Stimulated activated effector memory CD8-positive, alpha-beta T cell treated with anti-CD3 and anti-CD28 coated beads, Interleukin-12 subunit alpha, Interleukin-12 subunit beta, amount 100 ng/mL, for 72 hours (primary cell): ENCODE data around the gene LAT.
A peak's percentile ranks its signal among the peaks of the same experiment; 100 is the strongest.
"Not testable (repeated sequence)": the region's sequence is repeated elsewhere in the genome, so short reads cannot be mapped to it uniquely, and the experiment has no call there.

Experiments
- ATAC-seq: fragments of 150-1000 bp; cut with Tn5 transposase; 2 replicates; pipeline ENCODE4 v1.10.0; 2021
- DNase-seq, 2 donors: peaks; one replicate each; pipeline ENCODE4 v3.0.0; 2021 to 2022; ENCODE audit warnings: low spot score in 2 of 2
- H3K27ac Mint-ChIP-seq: one replicate; pipeline ENCODE4 v1.8.0; 2022; ENCODE audit warnings: mild to moderate bottlenecking, mixed read lengths
- H3K36me3 Mint-ChIP-seq: one replicate; pipeline ENCODE4 v1.8.0; 2022; ENCODE audit warnings: mild to moderate bottlenecking, mixed read lengths
- H3K4me1 Mint-ChIP-seq: one replicate; pipeline ENCODE4 v1.8.0; 2022; ENCODE audit warnings: mixed read lengths
- H3K4me3 Mint-ChIP-seq: one replicate; pipeline ENCODE4 v1.8.0; 2022; ENCODE audit warnings: mild to moderate bottlenecking, mixed read lengths
- H3K9me3 Mint-ChIP-seq: one replicate; pipeline ENCODE4 v1.8.0; 2022; ENCODE audit warnings: mixed read lengths

LAT gene

DNA sequence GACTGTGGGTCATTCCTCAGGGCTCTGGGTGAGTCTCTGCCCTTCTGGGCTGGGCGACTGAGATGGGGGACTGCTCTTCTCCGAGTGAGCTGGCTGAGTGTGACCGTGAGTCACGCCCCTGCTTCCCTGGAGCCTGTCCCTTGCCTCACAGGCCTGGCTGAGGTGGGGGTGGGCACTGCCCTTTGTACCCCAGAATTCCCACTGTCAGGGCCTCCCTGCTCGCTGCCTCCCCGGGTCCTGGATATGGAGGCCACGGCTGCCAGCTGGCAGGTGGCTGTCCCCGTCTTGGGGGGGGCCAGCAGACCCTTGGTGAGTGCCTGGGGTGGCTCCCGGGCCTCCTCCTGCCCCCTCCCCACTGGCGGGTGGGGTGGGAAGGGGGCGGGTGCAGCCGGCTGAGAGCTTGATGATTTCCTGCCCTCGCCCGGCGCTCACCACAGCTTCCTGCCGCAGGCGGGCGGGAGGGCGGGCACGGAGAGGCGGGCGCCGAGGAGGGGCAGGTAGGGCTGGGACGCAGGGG is at the start of gene LAT:
Gene LAT (plus strand): TSS at position 434 of the 517 bp plus-strand sequence. CDS start 366 bp downstream, outside the sequence.
- peaks cover 81% of the 10 kb centered on the region for H3K36me3 Mint-ChIP-seq
- peaks cover 51% of the 10 kb centered on the region for H3K4me1 Mint-ChIP-seq
- ATAC-seq, result peak; percentile 80
- H3K9me3 Mint-ChIP-seq, result peaks cover 7% of the 10 kb centered on the region
- H3K27ac Mint-ChIP-seq, result peak within 1 kb of the TSS; percentile 89
- DNase-seq, result peak; percentile 57 to 79
- H3K4me3 Mint-ChIP-seq, result peak within 1 kb of the TSS; percentile 98

GRCh38 chr16:28935346-28935745 is 49.5 kb upstream of the LAT start:
- H3K27ac Mint-ChIP-seq, result no peak overlapping the region
- ATAC-seq, result no peak
- H3K4me3 Mint-ChIP-seq, result peak overlapping the region; percentile 85

DNA sequence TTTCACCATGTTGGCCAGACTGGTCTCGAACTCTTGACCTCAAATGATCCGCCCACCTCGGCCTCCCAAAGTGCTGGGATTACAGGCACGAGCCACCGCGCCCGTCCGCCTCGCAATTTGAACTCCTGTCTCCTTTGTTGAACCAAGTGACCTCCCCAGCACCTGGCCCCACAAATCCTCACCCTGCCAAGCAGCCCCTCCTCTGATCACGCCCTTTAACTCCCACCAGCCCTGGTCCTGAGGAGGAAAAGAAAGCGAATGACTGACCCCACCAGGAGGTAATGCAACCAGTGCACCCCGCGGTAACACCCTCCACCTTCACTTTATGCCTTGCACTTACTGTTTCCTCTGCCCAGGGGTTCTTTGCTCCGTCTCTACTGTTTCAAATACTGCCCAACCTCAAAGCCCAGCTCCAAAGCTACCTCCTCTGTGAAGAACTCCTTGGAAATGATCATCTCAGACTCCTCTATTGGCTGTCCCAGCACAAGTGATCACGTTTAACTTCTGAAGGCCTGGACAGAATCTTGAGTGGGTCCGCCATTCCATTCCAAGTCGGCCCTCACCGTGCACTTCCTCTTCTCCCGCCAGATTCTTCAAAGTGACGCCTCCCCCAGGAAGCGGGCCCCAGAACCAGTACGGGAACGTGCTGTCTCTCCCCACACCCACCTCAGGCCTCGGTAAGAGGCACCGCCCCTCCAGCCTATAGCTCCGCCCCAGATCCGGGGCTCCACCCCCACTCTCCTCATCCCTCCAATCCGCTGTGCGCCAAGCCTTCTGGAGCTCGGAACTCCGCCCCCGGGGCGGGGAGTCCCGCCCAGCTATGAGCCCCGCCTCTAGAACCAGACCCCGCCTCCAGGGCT is 48.7 kb upstream of the LAT start:
- H3K36me3 Mint-ChIP-seq, result peaks cover 23% of the 10 kb centered on the region
- H3K27ac Mint-ChIP-seq, result peak overlapping the region; percentile 70
- H3K9me3 Mint-ChIP-seq, result peaks cover 3% of the 10 kb centered on the region
- peak overlapping the region; percentile 85 for H3K4me3 Mint-ChIP-seq
- ATAC-seq, result peak; percentile 95
- peak; percentile 81 to 92 for DNase-seq
- peaks cover 23% of the 10 kb centered on the region for H3K4me1 Mint-ChIP-seq

More at GRCh38 chr16:28935346-28935745, 49.5 kb upstream of the LAT start:
- H3K9me3 Mint-ChIP-seq, result peaks cover 3% of the 10 kb centered on the region
- peaks cover 23% of the 10 kb centered on the region for H3K36me3 Mint-ChIP-seq
- H3K4me1 Mint-ChIP-seq, result peaks cover 31% of the 10 kb centered on the region
- DNase-seq, result no peak

DNA sequence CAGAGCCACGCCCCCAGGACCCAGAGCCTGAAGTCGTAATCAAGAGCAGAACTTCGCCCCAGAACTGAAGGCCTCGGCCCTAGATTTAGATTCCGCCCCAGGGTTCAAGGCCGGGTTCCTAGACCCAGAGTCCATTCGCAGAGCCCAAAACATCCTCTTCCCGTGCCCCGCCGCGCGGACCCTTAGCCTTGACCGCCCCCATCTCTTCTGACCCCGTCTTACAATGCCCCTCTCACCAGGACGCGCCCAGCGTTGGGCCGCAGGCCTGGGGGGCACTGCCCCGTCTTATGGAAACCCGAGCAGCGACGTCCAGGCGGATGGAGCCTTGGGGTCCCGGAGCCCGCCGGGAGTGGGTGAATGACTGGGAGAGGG is 48.1 kb upstream of the LAT start:
- peaks cover 22% of the 10 kb centered on the region for H3K4me1 Mint-ChIP-seq

DNA sequence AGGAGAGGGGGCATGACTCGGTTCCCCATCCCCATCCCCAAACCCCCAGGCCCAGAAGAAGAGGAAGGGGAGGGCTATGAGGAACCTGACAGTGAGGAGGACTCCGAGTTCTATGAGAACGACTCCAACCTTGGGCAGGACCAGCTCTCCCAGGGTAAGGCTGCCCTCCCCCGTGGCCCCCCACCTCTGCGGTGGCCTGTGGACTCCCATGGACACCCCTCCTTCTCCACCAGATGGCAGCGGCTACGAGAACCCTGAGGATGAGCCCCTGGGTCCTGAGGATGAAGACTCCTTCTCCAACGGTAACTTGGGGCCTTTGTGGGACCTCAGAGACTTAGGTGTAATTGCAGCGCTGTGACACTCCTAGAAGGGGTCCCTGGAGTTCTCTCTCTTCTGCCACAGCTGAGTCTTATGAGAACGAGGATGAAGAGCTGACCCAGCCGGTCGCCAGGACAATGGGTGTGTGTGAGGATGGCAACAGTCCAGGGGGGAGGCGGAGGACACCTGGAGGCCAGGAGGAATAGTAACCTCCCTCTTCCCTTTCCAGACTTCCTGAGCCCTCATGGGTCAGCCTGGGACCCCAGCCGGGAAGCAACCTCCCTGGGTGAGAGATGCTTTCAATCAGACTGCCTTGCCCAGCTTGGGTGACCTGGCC is 47.5 kb upstream of the LAT start:
- ATAC-seq (no peak), DNase-seq (no peak)
- peaks cover 3% of the 10 kb centered on the region for H3K9me3 Mint-ChIP-seq
- peaks cover 22% of the 10 kb centered on the region for H3K4me1 Mint-ChIP-seq
- H3K36me3 Mint-ChIP-seq, result peaks cover 23% of the 10 kb centered on the region
- peak overlapping the region; percentile 36 for H3K27ac Mint-ChIP-seq
- peak overlapping the region; percentile 85 for H3K4me3 Mint-ChIP-seq

More for the DNA sequence above, 48.1 kb upstream of the LAT start:
- H3K36me3 Mint-ChIP-seq, result peaks cover 23% of the 10 kb centered on the region
- H3K4me3 Mint-ChIP-seq, result peak overlapping the region; percentile 85
- ATAC-seq, result no peak
- no peak for DNase-seq
- peaks cover 3% of the 10 kb centered on the region for H3K9me3 Mint-ChIP-seq
- peak overlapping the region; percentile 70 for H3K27ac Mint-ChIP-seq

DNA sequence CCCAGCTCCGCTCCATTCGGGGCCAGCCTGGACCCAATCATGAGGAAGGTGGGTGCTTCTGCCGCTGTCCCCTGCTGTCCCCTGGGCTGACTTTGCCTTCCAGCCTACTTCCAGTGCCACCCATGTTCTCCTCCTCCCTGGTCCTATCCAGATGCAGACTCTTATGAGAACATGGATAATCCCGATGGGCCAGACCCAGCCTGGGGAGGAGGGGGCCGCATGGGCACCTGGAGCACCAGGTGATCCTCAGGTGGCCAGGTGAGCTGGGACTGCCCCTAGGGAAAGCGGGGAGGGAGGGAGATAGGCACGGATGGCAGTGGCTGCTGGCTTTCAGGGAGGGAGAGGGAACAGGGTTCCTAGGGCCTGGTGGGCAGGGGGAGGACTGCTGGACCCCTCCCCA is 46.1 kb upstream of the LAT start:
- Mint-ChIP-seq H3K4me1 (peaks cover 25% of the 10 kb centered on the region), H3K27ac (peak overlapping the region; percentile 8), H3K4me3 (no peak overlapping the region), H3K36me3 (peaks cover 23% of the 10 kb centered on the region), H3K9me3 (peaks cover 3% of the 10 kb centered on the region)
- DNase-seq (no peak), ATAC-seq (no peak)

DNA sequence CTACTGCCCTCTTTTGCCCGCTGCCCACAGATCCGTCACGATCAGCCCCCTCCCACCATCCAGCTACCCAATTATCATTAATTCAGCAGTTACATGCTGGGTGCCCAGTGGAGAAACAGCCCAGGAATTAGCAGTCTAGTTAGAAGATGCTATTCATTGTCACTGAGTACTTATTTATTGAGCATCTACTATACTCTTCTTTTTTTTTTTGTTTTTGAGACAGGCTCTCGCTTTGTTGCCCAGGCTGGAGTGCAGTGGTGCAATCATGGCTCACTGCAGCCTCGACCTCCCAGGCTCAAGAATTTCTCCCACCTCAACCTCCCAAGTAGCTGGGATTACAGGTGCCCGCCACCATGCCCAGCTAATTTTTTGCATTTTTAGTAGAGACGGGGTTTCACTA is 45.0 kb upstream of the LAT start:
- H3K4me1 Mint-ChIP-seq, result peaks cover 24% of the 10 kb centered on the region
- ATAC-seq, result not testable (repeated sequence)

DNA sequence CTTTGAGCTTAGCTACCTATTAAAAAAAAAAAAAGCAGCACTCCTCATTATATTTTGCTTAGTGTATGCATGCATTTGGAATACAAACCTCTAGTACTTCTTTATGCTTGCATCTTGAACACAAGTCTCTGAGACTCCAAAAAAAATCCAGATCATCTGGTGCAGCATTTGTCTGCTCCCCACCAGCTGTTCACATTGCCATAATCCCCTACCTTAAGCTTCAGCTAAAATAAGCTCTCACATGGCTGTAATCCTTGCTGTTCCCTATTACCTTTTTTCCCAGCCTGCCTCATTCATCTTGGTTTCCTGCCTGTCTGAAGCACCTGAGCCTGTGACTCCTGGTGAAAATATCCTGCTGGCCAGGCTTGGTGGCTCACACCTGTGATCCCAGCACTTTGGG is 41.6 kb upstream of the LAT start:
- ATAC-seq, result no peak
- H3K27ac Mint-ChIP-seq, result no peak overlapping the region
- H3K9me3 Mint-ChIP-seq, result no peaks in the 10 kb centered on the region

More for the DNA sequence above, 45.0 kb upstream of the LAT start:
- not testable (repeated sequence) for H3K27ac Mint-ChIP-seq, DNase-seq, H3K4me3 Mint-ChIP-seq, H3K9me3 Mint-ChIP-seq
- peaks cover 23% of the 10 kb centered on the region for H3K36me3 Mint-ChIP-seq

DNA sequence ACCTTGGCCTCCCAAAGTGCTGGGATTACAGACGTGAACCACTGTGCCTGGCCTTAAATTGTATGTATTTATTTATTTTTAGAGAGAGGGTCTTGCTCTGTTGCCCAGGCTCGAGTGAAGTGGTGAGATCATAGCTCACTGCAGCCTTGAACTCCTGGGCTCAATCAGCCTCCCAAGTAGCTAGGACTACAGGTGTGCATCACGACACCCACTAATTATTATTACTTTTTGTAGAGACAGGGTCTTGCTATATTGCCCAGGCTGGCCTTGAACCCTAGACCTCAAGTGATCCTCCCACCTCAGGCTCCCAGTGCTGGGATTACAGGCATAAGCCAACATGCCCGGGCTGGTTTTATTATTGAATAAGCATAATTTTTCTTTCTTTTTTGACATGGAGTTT is 38.2 kb upstream of the LAT start:
- Mint-ChIP-seq H3K9me3 (no peaks in the 10 kb centered on the region), H3K36me3 (peaks cover 12% of the 10 kb centered on the region), H3K4me1 (peaks cover 21% of the 10 kb centered on the region), H3K27ac (no peak overlapping the region), H3K4me3 (no peak overlapping the region)
- ATAC-seq, result no peak
- DNase-seq, result no peak

More for the DNA sequence above, 41.6 kb upstream of the LAT start:
- no peak for DNase-seq
- peaks cover 17% of the 10 kb centered on the region for H3K4me1 Mint-ChIP-seq
- no peak overlapping the region for H3K4me3 Mint-ChIP-seq
- H3K36me3 Mint-ChIP-seq, result peaks cover under 1% of the 10 kb centered on the region

DNA sequence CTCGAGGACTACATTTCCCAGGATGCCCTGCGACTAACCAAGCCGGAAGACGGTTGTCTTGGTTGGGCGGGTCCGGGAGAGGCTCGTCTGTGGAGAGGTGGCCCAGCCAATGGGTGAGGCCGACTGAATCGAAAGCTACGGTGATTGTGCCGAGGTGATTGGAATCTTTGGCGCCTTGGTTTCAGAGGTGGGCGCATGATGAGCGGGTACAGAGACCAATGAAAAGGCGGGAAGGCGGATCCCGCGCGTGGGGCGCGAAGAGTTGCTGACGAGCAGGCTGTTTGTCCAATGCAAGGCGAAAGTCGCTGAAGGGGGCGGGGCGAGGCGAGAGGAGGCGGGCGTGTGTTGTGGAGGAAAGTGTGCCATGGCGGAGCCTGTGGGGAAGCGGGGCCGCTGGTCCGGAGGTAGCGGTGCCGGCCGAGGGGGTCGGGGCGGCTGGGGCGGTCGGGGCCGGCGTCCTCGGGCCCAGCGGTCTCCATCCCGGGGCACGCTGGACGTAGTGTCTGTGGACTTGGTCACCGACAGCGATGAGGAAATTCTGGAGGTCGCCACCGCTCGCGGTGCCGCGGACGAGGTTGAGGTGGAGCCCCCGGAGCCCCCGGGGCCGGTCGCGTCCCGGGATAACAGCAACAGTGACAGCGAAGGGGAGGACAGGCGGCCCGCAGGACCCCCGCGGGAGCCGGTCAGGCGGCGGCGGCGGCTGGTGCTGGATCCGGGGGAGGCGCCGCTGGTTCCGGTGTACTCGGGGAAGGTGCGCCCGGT is 34.0 kb upstream of the LAT start, which contains the start of gene NFATC2IP:
Gene NFATC2IP (plus strand): TSS at position 290 of the 762 bp plus-strand sequence. CDS start 75 bp downstream, at position 365.
- ATAC-seq, result peak; percentile 98
- DNase-seq, result peak; percentile 99 to 100
- Mint-ChIP-seq H3K4me3 (peak within 1 kb of the TSS; percentile 83), H3K4me1 (peaks cover 25% of the 10 kb centered on the region), H3K9me3 (no peaks in the 10 kb centered on the region), H3K27ac (peak within 1 kb of the TSS; percentile 93), H3K36me3 (peaks cover 54% of the 10 kb centered on the region)

- Mint-ChIP-seq H3K27ac (peak overlapping the region; percentile 93), H3K9me3 (no peaks in the 10 kb centered on the region), H3K4me3 (peak overlapping the region; percentile 83), H3K36me3 (peaks cover 60% of the 10 kb centered on the region), H3K4me1 (peaks cover 22% of the 10 kb centered on the region)
- DNase-seq (no peak), ATAC-seq (no peak)
These were observed 33.4 kb upstream of the LAT start for GRCh38 chr16:28951410-28951943.

GRCh38 chr16:28958216-28958615 is 26.6 kb upstream of the LAT start:
- no peaks in the 10 kb centered on the region for H3K9me3 Mint-ChIP-seq
- peaks cover 10% of the 10 kb centered on the region for H3K4me1 Mint-ChIP-seq
- ATAC-seq (no peak), DNase-seq (no peak)
- H3K4me3 Mint-ChIP-seq, result no peak overlapping the region
- peaks cover 100% of the 10 kb centered on the region for H3K36me3 Mint-ChIP-seq
- H3K27ac Mint-ChIP-seq, result no peak overlapping the region

GRCh38 chr16:28958836-28959235 is 26.0 kb upstream of the LAT start:
- Mint-ChIP-seq H3K36me3 (peaks cover 100% of the 10 kb centered on the region), H3K9me3 (no peaks in the 10 kb centered on the region), H3K4me3 (no peak overlapping the region), H3K27ac (no peak overlapping the region), H3K4me1 (peaks cover 9% of the 10 kb centered on the region)
- ATAC-seq (no peak), DNase-seq (no peak)

GRCh38 chr16:28964072-28964471 is 20.8 kb upstream of the LAT start:
- DNase-seq, result no peak
- Mint-ChIP-seq H3K4me3 (no peak overlapping the region), H3K9me3 (no peaks in the 10 kb centered on the region), H3K4me1 (no peaks in the 10 kb centered on the region), H3K36me3 (peaks cover 82% of the 10 kb centered on the region), H3K27ac (peak overlapping the region; percentile 43)
- ATAC-seq, result no peak
